IPS-18a (cell line): Measurements from ENCODE around the gene CCR7.

ENCODE experiments used
- H3K27ac ChIP-seq: one replicate; pipeline ENCODE4 v1.5.1; 2013; ENCODE audit warnings: low read length
- H3K27me3 ChIP-seq: one replicate; pipeline ENCODE4 v1.6.1; 2013; ENCODE audit warnings: mild to moderate bottlenecking, low read length; ENCODE audit not compliant: control insufficient read depth, insufficient read depth
- H3K36me3 ChIP-seq: one replicate; pipeline ENCODE4 v1.6.1; 2013; ENCODE audit warnings: low read depth, low read length; ENCODE audit not compliant: control insufficient read depth
- H3K4me1 ChIP-seq: one replicate; pipeline ENCODE4 v1.6.1; 2013; ENCODE audit warnings: low read depth, low read length; ENCODE audit not compliant: control insufficient read depth
- H3K4me3 ChIP-seq: one replicate; pipeline ENCODE4 v1.5.1; 2013; ENCODE audit warnings: low read length
- H3K9ac ChIP-seq: one replicate; pipeline ENCODE4 v1.6.1; 2013; ENCODE audit warnings: mild to moderate bottlenecking, low read length, moderate library complexity
- H3K9me3 ChIP-seq: one replicate; pipeline ENCODE4 v1.6.1; 2013; ENCODE audit warnings: low read depth, low read length; ENCODE audit not compliant: control insufficient read depth

CCR7 gene

DNA sequence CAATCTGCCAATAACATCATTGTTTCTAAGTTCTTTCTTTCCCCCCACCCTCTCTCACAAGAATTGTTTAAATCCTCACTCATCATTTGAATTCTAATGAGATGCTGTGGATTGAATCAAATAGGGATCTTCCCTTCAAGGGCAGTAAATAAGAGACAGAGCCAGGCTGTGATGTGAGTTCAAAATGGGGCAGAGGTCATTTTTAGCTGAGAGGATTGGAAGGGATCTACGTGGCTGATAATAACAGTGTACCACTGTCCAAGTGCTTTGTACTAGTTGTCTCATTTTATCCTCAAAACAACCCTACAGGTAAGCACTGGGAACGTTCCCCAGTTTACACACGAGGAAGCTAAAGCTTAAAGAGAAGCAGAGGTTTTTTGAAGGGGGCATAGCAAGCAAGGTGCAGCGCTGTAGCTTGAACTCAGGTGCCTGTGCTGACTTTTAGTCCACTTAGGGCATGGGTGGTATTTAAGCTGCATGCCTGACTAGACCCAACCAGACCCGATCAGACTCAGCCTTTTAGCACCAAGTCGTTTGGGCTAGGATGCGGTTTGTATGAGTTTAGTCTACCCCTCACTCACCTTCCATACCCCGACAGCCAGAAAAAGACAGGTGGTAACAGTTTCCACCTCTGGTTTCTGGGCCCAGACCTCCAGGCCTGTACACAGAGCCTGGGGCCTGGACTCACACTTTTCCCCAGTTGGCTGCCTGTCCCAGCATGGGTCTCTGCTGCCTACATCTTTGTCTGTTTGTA is 39.2 kb upstream of the CCR7 start:
- no peaks in the 10 kb centered on the region for H3K9me3 ChIP-seq
- no peak overlapping the region for H3K4me3 ChIP-seq
- no peaks in the 10 kb centered on the region for H3K36me3 ChIP-seq
- no peaks in the 10 kb centered on the region for H3K27me3 ChIP-seq
- no peak overlapping the region for H3K27ac ChIP-seq
- H3K9ac ChIP-seq = no peak overlapping the region
- peaks cover 2% of the 10 kb centered on the region for H3K4me1 ChIP-seq

- Histone ChIP-seq H3K4me1 (peaks cover 1% of the 10 kb centered on the region), H3K9ac (no peak overlapping the region), H3K27ac (no peak overlapping the region)
These were observed 37.5 kb upstream of the CCR7 start for GRCh38 chr17:40602445-40603443.

DNA sequence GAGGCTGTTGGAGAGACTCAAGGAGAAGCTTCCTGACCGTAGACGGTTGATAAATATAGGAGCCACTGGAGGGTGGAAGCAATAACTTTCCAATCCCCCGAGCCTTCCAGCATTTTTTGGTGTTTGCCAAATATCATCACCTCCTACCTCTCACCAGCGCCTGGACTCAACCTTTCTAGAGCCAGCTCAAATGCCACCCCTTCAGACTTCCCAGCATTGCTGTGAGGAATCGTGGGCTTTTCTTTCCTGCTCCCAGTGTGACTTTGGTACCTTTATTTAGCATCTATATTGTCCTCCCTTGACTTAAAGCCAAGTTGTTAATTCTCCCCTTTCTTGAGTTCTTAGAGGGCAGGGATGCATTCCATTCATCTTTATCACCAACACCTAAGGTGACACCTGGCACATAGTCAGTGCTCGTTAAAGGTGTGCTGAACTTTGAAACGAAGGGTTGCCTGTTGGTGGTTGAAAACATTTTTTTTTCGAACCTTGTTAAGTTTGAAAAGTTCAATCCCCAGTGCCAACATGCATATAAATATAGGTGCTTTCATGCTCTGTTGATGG is 35.3 kb upstream of the CCR7 start:
- H3K4me3 ChIP-seq = no peak overlapping the region
- H3K9me3 ChIP-seq = no peaks in the 10 kb centered on the region
- no peak overlapping the region for H3K27ac ChIP-seq
- H3K27me3 ChIP-seq = no peaks in the 10 kb centered on the region
- no peaks in the 10 kb centered on the region for H3K4me1 ChIP-seq
- no peaks in the 10 kb centered on the region for H3K36me3 ChIP-seq
- H3K9ac ChIP-seq = no peak overlapping the region

More at GRCh38 chr17:40602445-40603443, 37.5 kb upstream of the CCR7 start:
- Histone ChIP-seq H3K36me3 (no peaks in the 10 kb centered on the region), H3K27me3 (no peaks in the 10 kb centered on the region), H3K9me3 (no peaks in the 10 kb centered on the region), H3K4me3 (no peak overlapping the region)

- no peaks in the 10 kb centered on the region for H3K9me3 ChIP-seq
- H3K9ac ChIP-seq = no peak overlapping the region
- H3K4me3 ChIP-seq = no peak overlapping the region
- no peaks in the 10 kb centered on the region for H3K4me1 ChIP-seq
- no peak overlapping the region for H3K27ac ChIP-seq
- no peaks in the 10 kb centered on the region for H3K36me3 ChIP-seq
- H3K27me3 ChIP-seq = no peaks in the 10 kb centered on the region
These were observed 34.1 kb upstream of the CCR7 start for GRCh38 chr17:40599468-40599763.

- H3K9ac ChIP-seq = no peak overlapping the region
- H3K4me3 ChIP-seq = no peak overlapping the region
- no peak overlapping the region for H3K27ac ChIP-seq
These were observed 33.6 kb upstream of the CCR7 start for GRCh38 chr17:40598619-40599467.

GRCh38 chr17:40598301-40598618 is 33.0 kb upstream of the CCR7 start:
- no peaks in the 10 kb centered on the region for H3K27me3 ChIP-seq
- no peaks in the 10 kb centered on the region for H3K4me1 ChIP-seq
- H3K9ac ChIP-seq = no peak overlapping the region
- no peaks in the 10 kb centered on the region for H3K36me3 ChIP-seq
- H3K27ac ChIP-seq = no peak overlapping the region
- no peaks in the 10 kb centered on the region for H3K9me3 ChIP-seq
- H3K4me3 ChIP-seq = no peak overlapping the region

More at GRCh38 chr17:40598619-40599467, 33.6 kb upstream of the CCR7 start:
- Histone ChIP-seq H3K9me3 (no peaks in the 10 kb centered on the region), H3K27me3 (no peaks in the 10 kb centered on the region), H3K4me1 (no peaks in the 10 kb centered on the region), H3K36me3 (no peaks in the 10 kb centered on the region)

DNA sequence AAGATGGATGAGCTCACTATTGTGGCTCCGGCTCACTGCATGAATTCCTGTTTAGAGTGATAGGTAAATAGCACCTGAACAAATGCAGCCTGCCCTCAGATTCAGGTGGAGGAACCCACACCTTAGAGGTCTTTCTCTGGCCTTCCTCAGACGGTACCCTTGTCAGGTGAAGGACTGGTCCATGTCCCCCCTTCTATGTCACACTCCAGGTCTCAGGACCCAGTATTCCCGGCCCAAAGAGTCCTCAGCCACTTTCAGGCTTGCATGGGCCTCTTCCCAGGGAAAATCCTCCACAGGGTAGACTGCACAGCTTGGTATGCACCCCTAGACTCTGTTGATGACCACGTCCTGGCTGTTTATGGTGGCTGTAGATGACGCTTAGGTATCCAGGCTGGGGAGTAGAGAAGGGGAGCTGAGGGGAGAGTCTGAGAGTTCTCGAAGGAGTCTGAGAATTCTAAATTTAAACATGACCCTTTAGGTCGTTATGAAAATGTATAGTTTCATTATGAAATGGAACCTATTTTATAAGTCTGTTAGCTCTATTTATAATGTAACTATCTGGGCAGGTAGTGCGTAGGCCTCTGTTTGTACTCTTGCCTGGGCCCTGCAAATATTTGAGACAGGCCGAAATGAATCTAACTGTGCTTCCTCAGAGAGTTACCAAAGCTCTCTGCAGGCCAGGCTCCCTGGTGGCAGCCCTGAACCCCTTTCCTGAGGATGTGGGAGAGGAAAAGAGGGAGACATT is 32.5 kb upstream of the CCR7 start:
- no peaks in the 10 kb centered on the region for H3K27me3 ChIP-seq
- no peaks in the 10 kb centered on the region for H3K36me3 ChIP-seq
- no peaks in the 10 kb centered on the region for H3K9me3 ChIP-seq
- H3K4me1 ChIP-seq = no peaks in the 10 kb centered on the region
- no peak overlapping the region for H3K27ac ChIP-seq
- H3K4me3 ChIP-seq = no peak overlapping the region
- H3K9ac ChIP-seq = no peak overlapping the region

DNA sequence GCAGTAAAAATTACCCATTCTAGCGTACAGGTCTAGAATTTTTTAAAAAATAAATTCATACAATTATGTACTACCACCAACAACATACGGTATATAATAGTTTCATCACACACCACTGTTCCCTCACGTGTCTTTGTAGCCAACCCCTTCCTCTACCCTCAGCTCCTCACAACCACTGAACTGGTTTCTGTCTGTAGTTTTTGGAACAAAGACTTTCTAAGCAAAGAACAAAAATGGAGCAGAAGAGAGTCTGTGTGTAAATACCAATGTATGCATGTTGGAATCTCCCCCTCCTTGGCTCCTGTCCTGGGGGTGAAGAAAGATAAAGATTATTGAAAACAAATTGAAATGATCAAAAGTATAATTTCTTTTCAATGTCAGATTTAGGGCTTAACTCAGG is 31.9 kb upstream of the CCR7 start:
- H3K9ac ChIP-seq = no peak overlapping the region
- no peaks in the 10 kb centered on the region for H3K27me3 ChIP-seq
- no peaks in the 10 kb centered on the region for H3K9me3 ChIP-seq
- H3K4me1 ChIP-seq = no peaks in the 10 kb centered on the region
- H3K4me3 ChIP-seq = no peak overlapping the region
- no peaks in the 10 kb centered on the region for H3K36me3 ChIP-seq
- H3K27ac ChIP-seq = no peak overlapping the region

DNA sequence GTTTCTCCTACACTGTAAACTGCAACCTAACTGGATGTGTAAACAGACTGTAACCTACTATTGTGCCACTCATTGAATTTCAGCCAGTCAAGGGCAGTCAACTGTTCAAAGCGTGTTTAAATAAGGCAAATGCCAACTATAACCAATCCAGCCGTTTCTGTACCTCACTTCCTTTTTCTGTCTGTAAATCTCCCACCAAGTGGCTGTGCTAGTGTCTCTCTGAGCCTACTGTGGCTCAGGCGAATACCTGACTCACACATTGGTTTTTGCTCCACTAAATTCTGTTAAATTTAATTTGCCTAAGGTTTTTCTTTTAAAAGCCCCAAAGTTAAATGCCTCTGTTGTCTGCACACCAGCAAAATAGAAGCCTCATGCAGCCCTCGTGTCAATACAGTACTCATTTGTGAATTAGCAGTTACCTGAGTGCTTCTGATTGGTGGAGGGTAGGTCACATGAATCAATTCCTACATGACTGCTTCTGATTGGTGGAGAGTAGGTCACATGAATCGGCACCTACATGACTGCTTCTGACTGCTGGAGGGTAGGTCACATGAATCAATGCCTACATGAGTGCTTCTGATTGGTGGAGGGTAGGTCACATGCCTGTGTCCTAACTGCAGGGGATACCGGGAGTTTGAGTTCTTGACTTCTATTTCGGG is 31.1 kb upstream of the CCR7 start:
- Histone ChIP-seq H3K27me3 (no peaks in the 10 kb centered on the region), H3K36me3 (no peaks in the 10 kb centered on the region), H3K4me3 (no peak overlapping the region), H3K9me3 (no peaks in the 10 kb centered on the region), H3K27ac (no peak overlapping the region), H3K4me1 (no peaks in the 10 kb centered on the region), H3K9ac (no peak overlapping the region)

- H3K4me1 ChIP-seq = no peaks in the 10 kb centered on the region
- no peaks in the 10 kb centered on the region for H3K9me3 ChIP-seq
- H3K27ac ChIP-seq = no peak overlapping the region
- no peak overlapping the region for H3K9ac ChIP-seq
- H3K4me3 ChIP-seq = no peak overlapping the region
- H3K36me3 ChIP-seq = no peaks in the 10 kb centered on the region
- H3K27me3 ChIP-seq = no peaks in the 10 kb centered on the region
These were observed 25.5 kb upstream of the CCR7 start for GRCh38 chr17:40590742-40591141.
